ENCODE measurements around the gene ACVRL1. TPM values are rescaled to one million over a fixed set of nuclear protein-coding genes. Genes with fewer than 3 reads are reported as not detected.

ACVRL1 gene
- total RNA-seq, 1 experiment from 2014 or later = 0.98 TPM

DNA sequence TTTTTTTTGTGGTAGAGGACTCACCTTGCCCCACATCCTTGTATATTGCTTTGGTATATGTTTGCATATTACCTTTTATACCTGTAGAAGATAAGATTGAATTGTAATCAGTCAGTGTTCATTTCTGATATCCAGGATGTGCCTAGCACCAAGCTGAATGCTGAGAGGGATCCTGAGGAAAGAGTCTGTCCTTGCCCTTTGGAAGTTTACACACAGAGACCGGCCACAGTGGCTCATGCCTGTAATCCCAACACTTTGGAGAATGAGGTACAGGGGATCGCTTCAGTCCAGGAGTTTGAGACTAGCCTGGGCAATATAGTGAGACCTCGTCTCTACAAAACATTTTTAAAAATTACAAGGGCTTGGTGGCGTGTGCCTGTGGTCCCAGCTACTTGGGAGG is 52.6 kb downstream of the ACVRL1 start (continued):
- TF ChIP-seq, protein P1, sequence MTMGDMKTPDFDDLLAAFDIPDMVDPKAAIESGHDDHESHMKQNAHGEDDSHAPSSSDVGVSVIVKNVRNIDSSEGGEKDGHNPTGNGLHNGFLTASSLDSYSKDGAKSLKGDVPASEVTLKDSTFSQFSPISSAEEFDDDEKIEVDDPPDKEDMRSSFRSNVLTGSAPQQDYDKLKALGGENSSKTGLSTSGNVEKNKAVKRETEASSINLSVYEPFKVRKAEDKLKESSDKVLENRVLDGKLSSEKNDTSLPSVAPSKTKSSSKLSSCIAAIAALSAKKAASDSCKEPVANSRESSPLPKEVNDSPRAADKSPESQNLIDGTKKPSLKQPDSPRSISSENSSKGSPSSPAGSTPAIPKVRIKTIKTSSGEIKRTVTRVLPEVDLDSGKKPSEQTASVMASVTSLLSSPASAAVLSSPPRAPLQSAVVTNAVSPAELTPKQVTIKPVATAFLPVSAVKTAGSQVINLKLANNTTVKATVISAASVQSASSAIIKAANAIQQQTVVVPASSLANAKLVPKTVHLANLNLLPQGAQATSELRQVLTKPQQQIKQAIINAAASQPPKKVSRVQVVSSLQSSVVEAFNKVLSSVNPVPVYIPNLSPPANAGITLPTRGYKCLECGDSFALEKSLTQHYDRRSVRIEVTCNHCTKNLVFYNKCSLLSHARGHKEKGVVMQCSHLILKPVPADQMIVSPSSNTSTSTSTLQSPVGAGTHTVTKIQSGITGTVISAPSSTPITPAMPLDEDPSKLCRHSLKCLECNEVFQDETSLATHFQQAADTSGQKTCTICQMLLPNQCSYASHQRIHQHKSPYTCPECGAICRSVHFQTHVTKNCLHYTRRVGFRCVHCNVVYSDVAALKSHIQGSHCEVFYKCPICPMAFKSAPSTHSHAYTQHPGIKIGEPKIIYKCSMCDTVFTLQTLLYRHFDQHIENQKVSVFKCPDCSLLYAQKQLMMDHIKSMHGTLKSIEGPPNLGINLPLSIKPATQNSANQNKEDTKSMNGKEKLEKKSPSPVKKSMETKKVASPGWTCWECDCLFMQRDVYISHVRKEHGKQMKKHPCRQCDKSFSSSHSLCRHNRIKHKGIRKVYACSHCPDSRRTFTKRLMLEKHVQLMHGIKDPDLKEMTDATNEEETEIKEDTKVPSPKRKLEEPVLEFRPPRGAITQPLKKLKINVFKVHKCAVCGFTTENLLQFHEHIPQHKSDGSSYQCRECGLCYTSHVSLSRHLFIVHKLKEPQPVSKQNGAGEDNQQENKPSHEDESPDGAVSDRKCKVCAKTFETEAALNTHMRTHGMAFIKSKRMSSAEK (CRISPR knock-in tag; IDR thresholded peaks at IDR 0.05; ENCODE audit: borderline replicate concordance) = no peak
- TF ChIP-seq ZNF219 (CRISPR knock-in tag; IDR thresholded peaks at IDR 0.05; ENCODE audit: borderline replicate concordance) (no peak), NR1H2 (CRISPR knock-in tag; IDR thresholded peaks at IDR 0.05) (no peak), NFATC4 (CRISPR knock-in tag; IDR thresholded peaks at IDR 0.05) (no peak), ZNF121 (CRISPR knock-in tag; IDR thresholded peaks at IDR 0.05) (no peak), ZNF138 (CRISPR knock-in tag; conservative IDR thresholded peaks at IDR 0.05) (no peak)
- TF ChIP-seq, protein P2, sequence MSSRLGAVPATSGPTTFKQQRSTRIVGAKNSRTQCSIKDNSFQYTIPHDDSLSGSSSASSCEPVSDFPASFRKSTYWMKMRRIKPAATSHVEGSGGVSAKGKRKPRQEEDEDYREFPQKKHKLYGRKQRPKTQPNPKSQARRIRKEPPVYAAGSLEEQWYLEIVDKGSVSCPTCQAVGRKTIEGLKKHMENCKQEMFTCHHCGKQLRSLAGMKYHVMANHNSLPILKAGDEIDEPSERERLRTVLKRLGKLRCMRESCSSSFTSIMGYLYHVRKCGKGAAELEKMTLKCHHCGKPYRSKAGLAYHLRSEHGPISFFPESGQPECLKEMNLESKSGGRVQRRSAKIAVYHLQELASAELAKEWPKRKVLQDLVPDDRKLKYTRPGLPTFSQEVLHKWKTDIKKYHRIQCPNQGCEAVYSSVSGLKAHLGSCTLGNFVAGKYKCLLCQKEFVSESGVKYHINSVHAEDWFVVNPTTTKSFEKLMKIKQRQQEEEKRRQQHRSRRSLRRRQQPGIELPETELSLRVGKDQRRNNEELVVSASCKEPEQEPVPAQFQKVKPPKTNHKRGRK (CRISPR knock-in tag; IDR thresholded peaks at IDR 0.05; ENCODE audit: borderline replicate concordance) = no peak
- TF ChIP-seq, protein P3, sequence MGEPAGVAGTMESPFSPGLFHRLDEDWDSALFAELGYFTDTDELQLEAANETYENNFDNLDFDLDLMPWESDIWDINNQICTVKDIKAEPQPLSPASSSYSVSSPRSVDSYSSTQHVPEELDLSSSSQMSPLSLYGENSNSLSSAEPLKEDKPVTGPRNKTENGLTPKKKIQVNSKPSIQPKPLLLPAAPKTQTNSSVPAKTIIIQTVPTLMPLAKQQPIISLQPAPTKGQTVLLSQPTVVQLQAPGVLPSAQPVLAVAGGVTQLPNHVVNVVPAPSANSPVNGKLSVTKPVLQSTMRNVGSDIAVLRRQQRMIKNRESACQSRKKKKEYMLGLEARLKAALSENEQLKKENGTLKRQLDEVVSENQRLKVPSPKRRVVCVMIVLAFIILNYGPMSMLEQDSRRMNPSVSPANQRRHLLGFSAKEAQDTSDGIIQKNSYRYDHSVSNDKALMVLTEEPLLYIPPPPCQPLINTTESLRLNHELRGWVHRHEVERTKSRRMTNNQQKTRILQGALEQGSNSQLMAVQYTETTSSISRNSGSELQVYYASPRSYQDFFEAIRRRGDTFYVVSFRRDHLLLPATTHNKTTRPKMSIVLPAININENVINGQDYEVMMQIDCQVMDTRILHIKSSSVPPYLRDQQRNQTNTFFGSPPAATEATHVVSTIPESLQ (CRISPR knock-in tag; IDR thresholded peaks at IDR 0.05) = no peak

DNA sequence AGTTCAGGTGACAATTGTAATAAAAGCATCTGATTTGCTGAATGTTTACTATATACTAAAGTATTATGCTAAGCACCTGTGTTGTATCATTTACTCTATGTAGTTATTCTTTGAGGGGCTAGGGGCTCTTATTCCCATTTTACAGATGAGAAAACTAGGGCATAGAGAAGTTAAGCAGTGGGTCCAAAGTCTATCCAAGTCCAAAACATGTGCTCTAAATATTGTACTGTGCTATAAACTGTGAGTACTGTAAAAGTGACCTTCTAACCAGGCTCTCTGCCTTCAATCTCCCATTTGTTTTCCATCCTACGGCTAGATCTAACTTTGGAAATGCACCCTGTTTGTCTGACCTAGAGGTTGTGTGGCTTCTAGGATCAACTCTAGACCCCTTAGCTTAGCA is 53.2 kb downstream of the ACVRL1 start:
- Mint-ChIP-seq H3K4me3 (no peak overlapping the region), H3K36me3 (peaks cover 4% of the 10 kb centered on the region; the same call in 1 of the 2 replicates), H3K27ac (no peak overlapping the region), H3K27me3 (ENCODE audit: low read depth) (no peaks in the 10 kb centered on the region), H3K9me3 (peaks cover 2% of the 10 kb centered on the region), H3K4me1 (peaks cover 8% of the 10 kb centered on the region)
- ATAC-seq (no peak), DNase-seq (ENCODE audit: low spot score) (no peak)
- CTCF ChIA-PET = interaction anchor here (2.9 kb wide), 1 partner anchor 10 kb away, joined by 19 read pairs; no protein-coding TSS in a partner anchor
- TF ChIP-seq NR3C1 (CRISPR knock-in tag; conservative IDR thresholded peaks at IDR 0.05; ENCODE audit: low read depth) (no peak), IRF2 (CRISPR knock-in tag; IDR thresholded peaks at IDR 0.05; ENCODE audit: borderline replicate concordance, low read depth) (no peak), SMAD4 (CRISPR knock-in tag; IDR thresholded peaks at IDR 0.05) (no peak), GRHL2 (CRISPR knock-in tag; IDR thresholded peaks at IDR 0.05; ENCODE audit: insufficient replicate concordance, severe bottlenecking) (no peak)
- TF ChIP-seq, protein P1 (CRISPR knock-in tag; IDR thresholded peaks at IDR 0.05; ENCODE audit: borderline replicate concordance) = no peak
- TF ChIP-seq, protein P4, sequence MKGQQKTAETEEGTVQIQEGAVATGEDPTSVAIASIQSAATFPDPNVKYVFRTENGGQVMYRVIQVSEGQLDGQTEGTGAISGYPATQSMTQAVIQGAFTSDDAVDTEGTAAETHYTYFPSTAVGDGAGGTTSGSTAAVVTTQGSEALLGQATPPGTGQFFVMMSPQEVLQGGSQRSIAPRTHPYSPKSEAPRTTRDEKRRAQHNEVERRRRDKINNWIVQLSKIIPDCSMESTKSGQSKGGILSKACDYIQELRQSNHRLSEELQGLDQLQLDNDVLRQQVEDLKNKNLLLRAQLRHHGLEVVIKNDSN (CRISPR knock-in tag; IDR thresholded peaks at IDR 0.05) = no peak
- TF ChIP-seq, protein P5, sequence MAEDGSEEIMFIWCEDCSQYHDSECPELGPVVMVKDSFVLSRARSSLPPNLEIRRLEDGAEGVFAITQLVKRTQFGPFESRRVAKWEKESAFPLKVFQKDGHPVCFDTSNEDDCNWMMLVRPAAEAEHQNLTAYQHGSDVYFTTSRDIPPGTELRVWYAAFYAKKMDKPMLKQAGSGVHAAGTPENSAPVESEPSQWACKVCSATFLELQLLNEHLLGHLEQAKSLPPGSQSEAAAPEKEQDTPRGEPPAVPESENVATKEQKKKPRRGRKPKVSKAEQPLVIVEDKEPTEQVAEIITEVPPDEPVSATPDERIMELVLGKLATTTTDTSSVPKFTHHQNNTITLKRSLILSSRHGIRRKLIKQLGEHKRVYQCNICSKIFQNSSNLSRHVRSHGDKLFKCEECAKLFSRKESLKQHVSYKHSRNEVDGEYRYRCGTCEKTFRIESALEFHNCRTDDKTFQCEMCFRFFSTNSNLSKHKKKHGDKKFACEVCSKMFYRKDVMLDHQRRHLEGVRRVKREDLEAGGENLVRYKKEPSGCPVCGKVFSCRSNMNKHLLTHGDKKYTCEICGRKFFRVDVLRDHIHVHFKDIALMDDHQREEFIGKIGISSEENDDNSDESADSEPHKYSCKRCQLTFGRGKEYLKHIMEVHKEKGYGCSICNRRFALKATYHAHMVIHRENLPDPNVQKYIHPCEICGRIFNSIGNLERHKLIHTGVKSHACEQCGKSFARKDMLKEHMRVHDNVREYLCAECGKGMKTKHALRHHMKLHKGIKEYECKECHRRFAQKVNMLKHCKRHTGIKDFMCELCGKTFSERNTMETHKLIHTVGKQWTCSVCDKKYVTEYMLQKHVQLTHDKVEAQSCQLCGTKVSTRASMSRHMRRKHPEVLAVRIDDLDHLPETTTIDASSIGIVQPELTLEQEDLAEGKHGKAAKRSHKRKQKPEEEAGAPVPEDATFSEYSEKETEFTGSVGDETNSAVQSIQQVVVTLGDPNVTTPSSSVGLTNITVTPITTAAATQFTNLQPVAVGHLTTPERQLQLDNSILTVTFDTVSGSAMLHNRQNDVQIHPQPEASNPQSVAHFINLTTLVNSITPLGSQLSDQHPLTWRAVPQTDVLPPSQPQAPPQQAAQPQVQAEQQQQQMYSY (CRISPR knock-in tag; IDR thresholded peaks at IDR 0.05) = no peak
- POLR2A ChIA-PET = no interaction called here

Data from WTC11 (cell line).